HL-60/S4 treated with phorbol 12-myristate 13-acetate at 8.2 ng/mL for 4 days and 3 days (cell line): ENCODE data around the gene MBD3L5.
"Not testable (repeated sequence)": the region's sequence is repeated elsewhere in the genome, so short reads cannot be mapped to it uniquely, and the experiment has no call there.

Experiments used
- in situ Hi-C: fragments of 300-500 bp; cut with MboI; formaldehyde crosslinking; loops from 2 replicates; pipeline ENCODE4 v1.15.0; 2022; ENCODE audit warnings: low sequenced_read_pairs

Gene MBD3L5

GRCh38 chr19:7049021-7049420 is 18.6 kb downstream of the MBD3L5 start, which contains the start of gene MBD3L2:
Gene MBD3L2, plus strand, starts transcription at chr19:7049321. Its CDS starts 53 bp downstream, at chr19:7049374.
- in situ Hi-C loops = not testable (repeated sequence)

- in situ Hi-C loops = not testable (repeated sequence)
Measured at GRCh38 chr19:7051421-7051820, 21.0 kb downstream of the MBD3L5 start.

GRCh38 chr19:7052896-7053295 is 22.5 kb downstream of the MBD3L5 start:
- in situ Hi-C loops = not testable (repeated sequence)

- in situ Hi-C loops = not testable (repeated sequence)
Measured at GRCh38 chr19:7054635-7055368, 24.4 kb downstream of the MBD3L5 start.

- in situ Hi-C loops = not testable (repeated sequence)
Measured at GRCh38 chr19:7055679-7056078, 25.3 kb downstream of the MBD3L5 start.

- in situ Hi-C loops = not testable (repeated sequence)
Measured at GRCh38 chr19:7056371-7056770, 26.0 kb downstream of the MBD3L5 start.

GRCh38 chr19:7058576-7058975 is 28.2 kb downstream of the MBD3L5 start, which contains the start of gene MBD3L3:
Gene MBD3L3, minus strand, starts transcription at chr19:7058676. Its CDS starts 71 bp downstream, at chr19:7058605.
- in situ Hi-C loops = not testable (repeated sequence)

GRCh38 chr19:7059977-7060376 is 29.6 kb downstream of the MBD3L5 start:
- in situ Hi-C loops = not testable (repeated sequence)

GRCh38 chr19:7063339-7063738 is 33.0 kb downstream of the MBD3L5 start:
- in situ Hi-C loops = no loop called here

- in situ Hi-C loops = no loop called here
Measured at GRCh38 chr19:7063764-7064418, 33.5 kb downstream of the MBD3L5 start.

GRCh38 chr19:7067122-7067521 is 36.7 kb downstream of the MBD3L5 start:
- in situ Hi-C loops = not testable (repeated sequence)

- in situ Hi-C loops = no loop called here
Measured at GRCh38 chr19:7067716-7068115, 37.3 kb downstream of the MBD3L5 start.

GRCh38 chr19:7068599-7068998 is 38.2 kb downstream of the MBD3L5 start:
- in situ Hi-C loops = no loop called here

- in situ Hi-C loops = no loop called here
Measured at GRCh38 chr19:7069042-7069903, 38.9 kb downstream of the MBD3L5 start, which contains the start of gene ZNF557. Gene ZNF557, plus strand, starts transcription at chr19:7069703. Its CDS starts 5,372 bp downstream, at chr19:7075075.

GRCh38 chr19:7069904-7070226 is 39.5 kb downstream of the MBD3L5 start:
- in situ Hi-C loops = loop anchor here (10.0 kb wide), 1 partner anchor 65 kb away; no protein-coding TSS in a partner anchor

- in situ Hi-C loops = loop anchor here (10.0 kb wide), 1 partner anchor 68 kb away; no protein-coding TSS in a partner anchor
Measured at GRCh38 chr19:7072541-7072940, 42.2 kb downstream of the MBD3L5 start.

GRCh38 chr19:7074705-7075282 is 44.4 kb downstream of the MBD3L5 start:
- in situ Hi-C loops = loop anchor here (10.0 kb wide), 1 partner anchor 70 kb away; no protein-coding TSS in a partner anchor

GRCh38 chr19:7076151-7076550 is 45.8 kb downstream of the MBD3L5 start:
- in situ Hi-C loops = loop anchor here (10.0 kb wide), 1 partner anchor 71 kb away; no protein-coding TSS in a partner anchor

- in situ Hi-C loops = loop anchor here (10.0 kb wide), 1 partner anchor 73 kb away; no protein-coding TSS in a partner anchor
Measured at GRCh38 chr19:7078008-7078407, 47.6 kb downstream of the MBD3L5 start.
